Suprapubic skin (tissue), 3 donors: ENCODE measurements around the gene RNF148.

Source experiments
- EP300 ChIP-seq: sonication (generic); formaldehyde crosslinking; IDR thresholded peaks from one replicate; pipeline ENCODE4 v1.6.1; 2017; ENCODE audit warnings: antibody characterized with exemption
- POLR2A ChIP-seq, 2 donors: fragments of 450-650 bp; IDR thresholded peaks; one replicate each; pipeline ENCODE4 v1.6.1; 2017; ENCODE audit warnings: antibody characterized with exemption in 2 of 2, mild to moderate bottlenecking in 2 of 2, moderate library complexity in 2 of 2
- TF ChIP-seq, protein P1 (sequence below), 2 donors: fragments of 200-600 bp in 1 of 2; fragments of 450-650 bp in 1 of 2; sonication (generic) in 1 of 2; IDR thresholded peaks; one replicate each; pipeline ENCODE4 v1.5.1; 2016 to 2019; ENCODE audit warnings: antibody characterized with exemption in 2 of 2, mild to moderate bottlenecking in 1 of 2, moderate library complexity in 1 of 2

GRCh38 chr7:122677149-122677548 lies 25.6 kb downstream of the RNF148 start:
- TF ChIP-seq, protein P1, sequence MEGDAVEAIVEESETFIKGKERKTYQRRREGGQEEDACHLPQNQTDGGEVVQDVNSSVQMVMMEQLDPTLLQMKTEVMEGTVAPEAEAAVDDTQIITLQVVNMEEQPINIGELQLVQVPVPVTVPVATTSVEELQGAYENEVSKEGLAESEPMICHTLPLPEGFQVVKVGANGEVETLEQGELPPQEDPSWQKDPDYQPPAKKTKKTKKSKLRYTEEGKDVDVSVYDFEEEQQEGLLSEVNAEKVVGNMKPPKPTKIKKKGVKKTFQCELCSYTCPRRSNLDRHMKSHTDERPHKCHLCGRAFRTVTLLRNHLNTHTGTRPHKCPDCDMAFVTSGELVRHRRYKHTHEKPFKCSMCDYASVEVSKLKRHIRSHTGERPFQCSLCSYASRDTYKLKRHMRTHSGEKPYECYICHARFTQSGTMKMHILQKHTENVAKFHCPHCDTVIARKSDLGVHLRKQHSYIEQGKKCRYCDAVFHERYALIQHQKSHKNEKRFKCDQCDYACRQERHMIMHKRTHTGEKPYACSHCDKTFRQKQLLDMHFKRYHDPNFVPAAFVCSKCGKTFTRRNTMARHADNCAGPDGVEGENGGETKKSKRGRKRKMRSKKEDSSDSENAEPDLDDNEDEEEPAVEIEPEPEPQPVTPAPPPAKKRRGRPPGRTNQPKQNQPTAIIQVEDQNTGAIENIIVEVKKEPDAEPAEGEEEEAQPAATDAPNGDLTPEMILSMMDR (IDR thresholded peaks at IDR 0.05) = no peak
- TF ChIP-seq EP300 (no peak), POLR2A (IDR thresholded peaks at IDR 0.05) (no peak)
